Measurements from ENCODE around the gene SUPT6H.
"Not testable (repeated sequence)": the region's sequence is repeated elsewhere in the genome, so short reads cannot be mapped to it uniquely, and the experiment has no call there.

SUPT6H gene

DNA sequence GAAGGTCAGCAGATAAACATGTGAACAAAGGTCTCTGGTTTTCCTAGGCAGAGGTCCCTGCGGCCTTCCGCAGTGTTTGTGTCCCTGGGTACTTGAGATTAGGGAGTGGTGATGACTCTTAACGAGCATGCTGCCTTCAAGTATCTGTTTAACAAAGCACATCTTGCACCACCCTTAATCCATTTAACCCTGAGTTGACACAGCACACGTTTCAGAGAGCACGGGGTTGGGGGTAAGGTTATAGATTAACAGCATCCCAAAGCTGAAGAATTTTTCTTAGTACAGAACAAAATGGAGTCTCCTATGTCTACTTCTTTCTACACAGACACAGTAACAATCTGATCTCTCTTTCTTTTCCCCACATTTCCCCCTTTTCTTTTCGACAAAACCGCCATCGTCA, 3.7 kb upstream of the SUPT6H start:
- H3K36me3 ChIP-seq (ENCODE audit: control insufficient read depth, low read depth, low read length); H3K4me1 ChIP-seq (ENCODE audit: control insufficient read depth, low read depth, low read length); H3K9ac ChIP-seq (ENCODE audit: low read length); H3K27me3 ChIP-seq (ENCODE audit: control insufficient read depth, insufficient read depth, low read length); H3K4me3 ChIP-seq (ENCODE audit: low read length); H3K9me3 ChIP-seq (ENCODE audit: control insufficient read depth, low read depth, low read length); H3K27ac ChIP-seq (ENCODE audit: low read length): not testable (repeated sequence)

DNA sequence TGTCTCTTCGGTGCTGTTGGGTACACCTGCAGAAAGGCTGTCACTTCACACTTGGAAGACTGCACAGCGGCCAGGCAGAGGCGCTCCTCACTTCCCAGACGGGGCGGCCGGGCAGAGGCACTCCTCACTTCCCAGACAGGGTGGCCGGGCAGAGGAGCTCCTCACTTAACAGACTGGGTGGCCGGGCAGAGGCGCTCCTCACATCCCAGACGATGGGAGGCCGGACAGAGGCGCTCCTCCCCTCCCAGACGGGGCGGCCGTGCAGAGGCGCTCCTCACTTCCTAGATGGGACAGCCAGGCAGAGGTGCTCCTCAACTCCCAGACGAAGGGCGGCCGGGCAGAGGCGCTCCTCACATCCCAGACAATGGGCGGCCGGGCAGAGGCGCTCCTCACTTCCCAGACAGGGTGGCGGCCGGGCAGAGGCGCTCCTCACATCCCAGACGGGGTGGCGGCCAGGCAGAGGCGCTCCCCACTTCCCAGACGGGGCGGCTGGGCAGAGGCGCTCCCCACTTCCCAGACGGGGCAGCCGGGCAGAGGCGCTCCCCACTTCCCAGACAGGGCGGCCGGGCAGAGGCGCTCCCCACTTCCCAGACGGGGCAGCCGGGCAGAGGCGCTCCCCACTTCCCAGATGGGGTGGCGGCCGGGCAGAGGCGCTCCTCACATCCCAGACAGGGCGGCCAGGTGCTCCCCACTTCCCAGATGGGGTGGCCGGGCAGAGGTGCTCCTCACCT, 3.1 kb upstream of the SUPT6H start:
- not testable (repeated sequence) for H3K9ac ChIP-seq (ENCODE audit: low read length); H3K27me3 ChIP-seq (ENCODE audit: control insufficient read depth, insufficient read depth, low read length); H3K4me3 ChIP-seq (ENCODE audit: low read length); H3K9me3 ChIP-seq (ENCODE audit: control insufficient read depth, low read depth, low read length); H3K4me1 ChIP-seq (ENCODE audit: control insufficient read depth, low read depth, low read length); H3K36me3 ChIP-seq (ENCODE audit: control insufficient read depth, low read depth, low read length); H3K27ac ChIP-seq (ENCODE audit: low read length)

DNA sequence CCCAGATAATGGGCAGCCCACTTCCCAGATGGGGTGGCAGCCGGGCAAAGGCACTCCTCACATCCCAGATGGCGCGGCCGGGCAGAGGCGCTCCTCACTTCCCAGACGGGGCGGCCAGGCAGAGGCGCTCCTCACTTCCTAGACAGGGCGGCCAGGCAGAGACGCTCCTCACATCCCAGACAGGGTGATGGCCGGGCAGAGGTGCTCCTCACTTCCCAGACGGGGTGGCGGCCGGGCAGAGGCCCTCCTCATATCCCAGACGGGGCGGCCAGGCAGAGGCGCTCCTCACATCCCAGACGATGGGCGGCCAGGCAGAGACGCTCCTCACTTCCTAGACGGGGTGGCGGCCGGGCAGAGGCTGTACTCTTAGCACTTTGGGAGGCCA, 2.5 kb upstream of the SUPT6H start:
- not testable (repeated sequence) for H3K36me3 ChIP-seq (ENCODE audit: control insufficient read depth, low read depth, low read length); H3K27ac ChIP-seq (ENCODE audit: low read length); H3K9me3 ChIP-seq (ENCODE audit: control insufficient read depth, low read depth, low read length); H3K4me1 ChIP-seq (ENCODE audit: control insufficient read depth, low read depth, low read length); H3K27me3 ChIP-seq (ENCODE audit: control insufficient read depth, insufficient read depth, low read length); H3K9ac ChIP-seq (ENCODE audit: low read length); H3K4me3 ChIP-seq (ENCODE audit: low read length)

DNA sequence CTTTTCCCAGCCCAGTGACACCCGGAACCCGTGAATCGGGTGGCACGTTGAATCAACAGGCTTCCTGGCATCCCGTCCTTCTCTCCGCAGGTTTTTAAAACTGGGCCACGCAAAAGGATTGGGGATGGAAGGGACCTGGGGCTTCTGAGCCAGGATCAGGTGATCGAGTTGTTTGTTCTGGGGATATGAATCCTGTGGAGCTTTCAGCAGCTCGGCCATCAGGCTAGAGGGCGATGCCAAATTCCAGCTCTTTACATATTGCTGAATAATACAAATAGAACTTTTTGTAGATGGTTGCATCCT, 473 bp downstream of the SUPT6H start:
- Histone ChIP-seq H3K4me1 (ENCODE audit: control insufficient read depth, low read depth, low read length) (peaks cover 9% of the 10 kb centered on the region), H3K4me3 (ENCODE audit: low read length) (peak overlapping the region; percentile 97), H3K27me3 (ENCODE audit: control insufficient read depth, insufficient read depth, low read length) (no peaks in the 10 kb centered on the region), H3K27ac (ENCODE audit: low read length) (peak overlapping the region; percentile 85), H3K9me3 (ENCODE audit: control insufficient read depth, low read depth, low read length) (peaks cover 4% of the 10 kb centered on the region), H3K9ac (ENCODE audit: low read length) (peak overlapping the region; percentile 92), H3K36me3 (ENCODE audit: control insufficient read depth, low read depth, low read length) (peaks cover 4% of the 10 kb centered on the region)

DNA sequence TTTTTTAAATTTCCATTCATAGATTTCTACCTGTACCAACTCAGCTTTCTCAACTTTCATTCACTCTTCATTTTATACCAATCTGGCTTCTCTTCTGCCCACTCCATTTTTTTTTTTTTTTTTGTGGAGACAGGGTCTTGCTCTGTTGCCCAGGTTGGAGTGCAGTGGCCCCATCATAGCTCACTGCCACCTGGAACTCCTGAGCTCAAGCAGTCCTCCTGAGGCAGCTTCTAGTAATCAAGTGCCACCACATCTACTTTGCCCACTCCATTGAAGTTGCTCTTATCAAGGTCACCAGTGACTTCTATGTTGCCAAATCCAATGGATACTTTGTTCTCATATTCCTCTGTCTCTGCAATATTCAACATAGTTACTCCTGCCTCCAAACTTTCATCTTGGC, 1.7 kb downstream of the SUPT6H start:
- Histone ChIP-seq H3K27me3 (ENCODE audit: control insufficient read depth, insufficient read depth, low read length) (no peaks in the 10 kb centered on the region), H3K4me3 (ENCODE audit: low read length) (peak overlapping the region; percentile 97), H3K36me3 (ENCODE audit: control insufficient read depth, low read depth, low read length) (peaks cover 11% of the 10 kb centered on the region), H3K27ac (ENCODE audit: low read length) (no peak overlapping the region), H3K9ac (ENCODE audit: low read length) (peak overlapping the region; percentile 92), H3K4me1 (ENCODE audit: control insufficient read depth, low read depth, low read length) (peaks cover 9% of the 10 kb centered on the region), H3K9me3 (ENCODE audit: control insufficient read depth, low read depth, low read length) (peaks cover 4% of the 10 kb centered on the region)

DNA sequence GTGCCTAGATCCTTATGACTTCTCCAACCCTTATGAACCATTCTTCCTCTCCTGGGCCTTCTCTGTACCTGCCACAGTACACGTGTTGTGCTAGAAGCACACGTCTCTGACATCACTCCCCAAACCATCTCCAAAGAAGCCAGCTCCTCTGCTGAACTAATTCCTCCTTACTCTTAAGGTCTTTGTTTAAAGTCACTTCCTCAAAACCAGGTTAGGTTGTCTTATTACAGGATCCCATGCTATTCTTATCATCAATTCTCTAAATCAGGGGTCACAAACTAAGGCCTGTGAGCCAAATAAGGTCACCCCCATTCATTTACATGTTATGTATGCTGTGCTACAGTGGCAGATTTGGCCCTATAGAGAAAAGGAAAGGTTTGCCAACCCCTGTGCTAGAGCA, 4.0 kb downstream of the SUPT6H start:
- Histone ChIP-seq H3K4me1 (ENCODE audit: control insufficient read depth, low read depth, low read length) (peaks cover 8% of the 10 kb centered on the region), H3K4me3 (ENCODE audit: low read length) (no peak overlapping the region), H3K9ac (ENCODE audit: low read length) (no peak overlapping the region), H3K27me3 (ENCODE audit: control insufficient read depth, insufficient read depth, low read length) (no peaks in the 10 kb centered on the region), H3K9me3 (ENCODE audit: control insufficient read depth, low read depth, low read length) (no peaks in the 10 kb centered on the region), H3K36me3 (ENCODE audit: control insufficient read depth, low read depth, low read length) (peaks cover 28% of the 10 kb centered on the region), H3K27ac (ENCODE audit: low read length) (no peak overlapping the region)

DNA sequence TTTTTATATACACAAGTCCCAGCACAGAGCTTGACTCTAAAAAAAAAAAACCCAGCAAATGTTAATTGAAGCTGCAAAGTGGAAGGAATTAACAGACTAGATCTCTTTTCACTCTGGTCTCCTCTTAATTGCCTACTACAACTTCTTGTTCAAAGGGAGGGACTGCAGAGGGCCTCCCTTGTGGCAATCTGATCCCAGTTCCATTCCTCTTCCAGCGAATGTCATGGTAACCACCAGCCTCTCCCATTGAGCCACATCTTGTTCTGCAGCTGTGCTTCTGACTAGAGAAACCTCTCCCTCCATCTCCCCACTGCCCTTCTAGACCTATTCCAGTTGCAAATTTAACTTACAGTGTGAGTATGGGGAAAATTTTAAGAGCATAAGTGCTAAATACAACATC, 5.9 kb downstream of the SUPT6H start:
- Histone ChIP-seq H3K9ac (ENCODE audit: low read length) (no peak overlapping the region), H3K4me1 (ENCODE audit: control insufficient read depth, low read depth, low read length) (peaks cover 3% of the 10 kb centered on the region), H3K27me3 (ENCODE audit: control insufficient read depth, insufficient read depth, low read length) (no peaks in the 10 kb centered on the region), H3K36me3 (ENCODE audit: control insufficient read depth, low read depth, low read length) (peaks cover 47% of the 10 kb centered on the region), H3K27ac (ENCODE audit: low read length) (no peak overlapping the region), H3K9me3 (ENCODE audit: control insufficient read depth, low read depth, low read length) (no peaks in the 10 kb centered on the region), H3K4me3 (ENCODE audit: low read length) (no peak overlapping the region)

DNA sequence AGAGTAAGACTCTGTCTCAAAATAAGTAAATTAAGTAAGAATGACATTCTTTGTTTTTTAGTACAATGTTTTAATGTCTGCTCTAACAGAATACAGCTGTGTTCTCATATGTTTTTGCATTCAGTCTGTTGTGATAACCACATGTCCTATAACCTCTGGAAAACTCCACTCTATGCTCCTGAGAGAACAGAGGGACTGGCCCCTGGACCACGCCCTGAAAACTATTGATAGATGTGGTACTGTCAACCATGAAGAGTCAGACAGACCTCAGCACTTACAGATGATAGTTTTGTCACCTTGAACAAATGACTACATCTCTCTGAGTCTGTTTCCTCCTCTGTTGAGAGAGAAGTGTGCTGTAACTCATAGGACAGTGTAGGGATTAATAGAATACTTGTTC, 7.9 kb downstream of the SUPT6H start:
- Histone ChIP-seq H3K27ac (ENCODE audit: low read length) (no peak overlapping the region), H3K9me3 (ENCODE audit: control insufficient read depth, low read depth, low read length) (no peaks in the 10 kb centered on the region), H3K27me3 (ENCODE audit: control insufficient read depth, insufficient read depth, low read length) (no peaks in the 10 kb centered on the region), H3K4me1 (ENCODE audit: control insufficient read depth, low read depth, low read length) (no peaks in the 10 kb centered on the region), H3K36me3 (ENCODE audit: control insufficient read depth, low read depth, low read length) (peaks cover 68% of the 10 kb centered on the region), H3K9ac (ENCODE audit: low read length) (no peak overlapping the region), H3K4me3 (ENCODE audit: low read length) (no peak overlapping the region)

DNA sequence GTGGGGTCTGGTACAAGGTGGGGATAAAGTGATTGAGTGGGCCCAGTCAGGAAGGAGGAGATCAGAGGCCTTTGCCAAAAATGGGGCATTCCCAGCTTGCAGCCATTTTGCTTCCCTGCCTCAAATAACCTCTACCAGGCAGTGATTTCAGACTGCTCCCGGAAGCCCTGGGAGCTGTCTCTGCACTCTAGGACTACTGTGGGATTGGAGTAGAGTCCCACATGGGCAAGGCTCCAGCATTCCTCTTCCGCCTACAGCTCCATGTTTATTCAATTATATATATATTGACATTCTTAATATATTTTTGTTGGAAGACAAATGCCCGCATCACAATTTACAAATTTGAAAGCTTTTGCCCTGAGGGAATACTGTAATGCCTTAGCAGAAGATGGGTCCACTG, 13.5 kb downstream of the SUPT6H start:
- Histone ChIP-seq H3K27ac (ENCODE audit: low read length) (no peak overlapping the region), H3K9me3 (ENCODE audit: control insufficient read depth, low read depth, low read length) (no peaks in the 10 kb centered on the region), H3K4me1 (ENCODE audit: control insufficient read depth, low read depth, low read length) (no peaks in the 10 kb centered on the region), H3K9ac (ENCODE audit: low read length) (no peak overlapping the region), H3K36me3 (ENCODE audit: control insufficient read depth, low read depth, low read length) (peaks cover 93% of the 10 kb centered on the region), H3K27me3 (ENCODE audit: control insufficient read depth, insufficient read depth, low read length) (no peaks in the 10 kb centered on the region), H3K4me3 (ENCODE audit: low read length) (no peak overlapping the region)

DNA sequence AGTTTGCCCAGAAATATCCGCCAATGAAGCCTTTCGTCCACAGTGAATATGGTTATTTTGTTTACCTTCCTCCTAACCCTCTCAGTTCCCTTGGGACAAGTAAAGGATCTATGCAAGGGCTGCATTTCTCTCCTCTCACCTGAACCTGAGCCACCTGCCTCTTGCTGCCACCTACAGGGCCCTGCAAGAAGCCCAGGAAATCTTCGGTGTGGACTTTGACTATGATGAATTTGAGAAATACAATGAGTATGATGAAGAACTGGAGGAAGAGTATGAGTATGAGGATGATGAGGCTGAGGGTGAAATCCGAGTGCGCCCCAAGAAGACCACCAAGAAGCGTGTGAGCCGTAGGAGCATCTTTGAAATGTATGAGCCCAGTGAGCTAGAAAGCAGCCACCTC, 14.0 kb downstream of the SUPT6H start:
- peaks cover 93% of the 10 kb centered on the region for H3K36me3 ChIP-seq (ENCODE audit: control insufficient read depth, low read depth, low read length)
- no peak overlapping the region for H3K4me3 ChIP-seq (ENCODE audit: low read length)
- H3K9ac ChIP-seq (ENCODE audit: low read length) = no peak overlapping the region
- no peak overlapping the region for H3K27ac ChIP-seq (ENCODE audit: low read length)
- no peaks in the 10 kb centered on the region for H3K9me3 ChIP-seq (ENCODE audit: control insufficient read depth, low read depth, low read length)
- H3K4me1 ChIP-seq (ENCODE audit: control insufficient read depth, low read depth, low read length) = no peaks in the 10 kb centered on the region
- H3K27me3 ChIP-seq (ENCODE audit: control insufficient read depth, insufficient read depth, low read length) = no peaks in the 10 kb centered on the region

DNA sequence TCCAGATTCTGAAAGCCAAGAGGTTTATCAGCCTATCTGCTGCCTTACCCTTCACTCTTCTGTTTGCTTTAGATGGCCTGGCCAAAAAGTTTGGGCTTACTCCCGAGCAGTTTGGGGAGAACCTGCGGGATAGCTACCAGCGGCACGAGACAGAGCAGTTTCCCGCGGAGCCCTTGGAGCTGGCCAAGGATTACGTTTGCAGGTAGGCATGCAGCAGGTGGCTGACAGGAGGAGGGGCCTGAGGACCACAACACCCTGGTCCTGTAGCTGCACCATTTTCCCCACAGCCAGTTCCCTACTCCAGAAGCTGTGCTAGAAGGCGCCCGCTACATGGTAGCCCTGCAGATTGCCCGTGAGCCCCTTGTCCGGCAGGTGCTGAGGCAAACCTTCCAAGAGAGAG, 20.6 kb downstream of the SUPT6H start:
- no peak overlapping the region for H3K9ac ChIP-seq (ENCODE audit: low read length)
- no peaks in the 10 kb centered on the region for H3K9me3 ChIP-seq (ENCODE audit: control insufficient read depth, low read depth, low read length)
- no peaks in the 10 kb centered on the region for H3K27me3 ChIP-seq (ENCODE audit: control insufficient read depth, insufficient read depth, low read length)
- no peak overlapping the region for H3K27ac ChIP-seq (ENCODE audit: low read length)
- H3K36me3 ChIP-seq (ENCODE audit: control insufficient read depth, low read depth, low read length) = peaks cover 89% of the 10 kb centered on the region
- H3K4me3 ChIP-seq (ENCODE audit: low read length) = no peak overlapping the region
- H3K4me1 ChIP-seq (ENCODE audit: control insufficient read depth, low read depth, low read length) = no peaks in the 10 kb centered on the region

DNA sequence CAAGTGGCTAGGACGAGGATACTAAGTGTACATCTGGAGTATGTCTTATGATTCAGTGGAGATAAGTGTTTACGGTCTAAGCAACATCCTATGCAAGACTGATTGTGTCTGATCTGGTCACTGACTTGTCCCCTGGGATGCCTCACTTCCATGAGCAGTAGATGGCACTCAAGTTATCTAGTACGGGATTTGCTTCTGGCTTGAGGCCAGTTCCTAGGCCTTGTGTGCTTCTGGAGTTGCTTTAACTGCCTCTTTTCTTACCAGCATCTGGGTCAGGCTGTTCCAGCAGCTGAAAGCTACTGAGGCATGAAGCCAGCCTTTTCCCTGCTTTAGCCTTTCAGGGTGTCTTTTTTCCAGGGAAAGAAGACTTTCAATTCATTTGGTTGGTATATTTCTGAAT, 23.0 kb downstream of the SUPT6H start:
- Histone ChIP-seq H3K27ac (ENCODE audit: low read length) (no peak overlapping the region), H3K27me3 (ENCODE audit: control insufficient read depth, insufficient read depth, low read length) (no peaks in the 10 kb centered on the region), H3K4me3 (ENCODE audit: low read length) (no peak overlapping the region), H3K9ac (ENCODE audit: low read length) (no peak overlapping the region), H3K36me3 (ENCODE audit: control insufficient read depth, low read depth, low read length) (peaks cover 92% of the 10 kb centered on the region), H3K9me3 (ENCODE audit: control insufficient read depth, low read depth, low read length) (no peaks in the 10 kb centered on the region), H3K4me1 (ENCODE audit: control insufficient read depth, low read depth, low read length) (no peaks in the 10 kb centered on the region)

Measured in iPS-18a (cell line).